GM12873 (cell line): ENCODE results near the gene TEX9.

ENCODE experiments used
- CTCF ChIP-seq: IDR thresholded peaks from 2 replicates; pipeline ENCODE4 v1.5.1; 2012; ENCODE audit warnings: low read depth, mild to moderate bottlenecking, moderate library complexity, low read length, control low read depth; ENCODE audit not compliant: insufficient read depth; ENCODE audit errors: missing control alignments

TEX9 gene

GRCh38 chr15:56366211-56366610 lies 985 bp downstream of the TEX9 start:
- no peak for TF ChIP-seq CTCF

DNA sequence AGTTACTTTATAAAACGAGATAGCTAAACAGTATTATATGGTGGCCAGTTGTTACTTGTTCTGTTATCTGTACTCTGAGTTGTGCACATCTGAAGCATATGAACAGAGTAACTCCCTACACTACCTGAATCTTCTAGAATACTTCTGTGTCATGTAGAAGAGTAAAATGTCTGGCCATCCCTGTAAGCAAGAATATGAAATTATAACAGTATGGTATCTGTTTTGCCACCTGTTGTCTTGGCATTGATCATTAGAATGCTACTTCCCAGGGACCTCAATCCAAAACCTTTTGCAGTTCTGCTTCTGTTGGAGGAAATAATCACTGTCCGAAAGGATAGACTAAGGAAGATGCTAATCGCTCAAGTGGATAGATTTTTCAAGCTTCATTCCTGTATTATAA lies 1.9 kb downstream of the TEX9 start:
- no peak for TF ChIP-seq CTCF

GRCh38 chr15:56369234-56369633 lies 4.0 kb downstream of the TEX9 start:
- TF ChIP-seq CTCF, result no peak

DNA sequence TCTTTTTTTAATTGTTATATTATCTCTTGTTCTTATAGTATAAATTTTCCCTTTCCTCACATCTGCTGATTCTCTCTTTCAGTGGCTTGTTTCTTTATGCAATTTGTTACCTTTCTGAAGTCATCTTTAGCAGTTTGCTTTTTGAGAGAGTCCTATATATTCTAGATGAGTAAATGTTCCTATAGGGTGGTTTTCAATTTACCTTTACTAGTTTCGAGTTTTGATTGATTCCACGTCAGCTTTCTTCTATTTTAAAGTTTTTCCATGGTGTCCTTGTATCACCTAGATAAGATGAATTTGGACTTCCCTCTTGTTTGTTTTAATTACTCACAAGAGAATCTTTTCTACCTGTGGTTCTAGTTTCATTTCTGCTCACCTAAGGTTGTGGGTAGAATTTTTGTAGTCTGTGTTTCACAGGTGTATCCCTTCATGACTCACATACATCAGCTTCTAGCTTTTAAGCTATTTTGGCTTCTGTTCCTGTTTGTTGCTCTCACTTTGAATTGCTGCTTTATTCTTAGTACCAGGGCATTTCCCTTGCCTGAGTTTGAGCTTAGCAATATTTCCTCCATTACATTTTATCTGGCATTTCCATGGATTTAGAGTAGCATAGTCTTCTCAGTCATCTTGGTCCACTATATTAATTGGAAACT lies 6.4 kb downstream of the TEX9 start:
- no peak for TF ChIP-seq CTCF

GRCh38 chr15:56383010-56383409 lies 17.8 kb downstream of the TEX9 start:
- no peak for TF ChIP-seq CTCF

DNA sequence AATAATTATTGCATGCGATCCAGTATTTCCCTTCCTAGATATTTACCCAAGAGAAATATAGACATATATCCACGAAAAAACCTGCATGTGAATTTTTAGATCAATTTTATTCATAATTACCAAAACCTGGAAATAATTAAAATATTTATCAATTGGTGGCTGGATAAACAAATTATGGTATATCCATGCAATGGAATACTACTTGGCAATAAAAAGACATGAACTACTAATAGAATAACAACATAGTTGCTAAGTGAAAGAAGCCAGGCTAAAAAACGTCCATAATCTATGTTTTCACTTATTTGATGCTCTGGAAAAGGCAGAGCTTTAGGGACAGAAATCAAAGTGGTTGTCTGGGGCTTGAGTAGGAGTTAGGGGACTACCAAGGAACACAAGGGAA lies 20.7 kb downstream of the TEX9 start:
- no peak for TF ChIP-seq CTCF

- no peak for TF ChIP-seq CTCF
Observed at GRCh38 chr15:56390739-56391267, 25.6 kb downstream of the TEX9 start.

DNA sequence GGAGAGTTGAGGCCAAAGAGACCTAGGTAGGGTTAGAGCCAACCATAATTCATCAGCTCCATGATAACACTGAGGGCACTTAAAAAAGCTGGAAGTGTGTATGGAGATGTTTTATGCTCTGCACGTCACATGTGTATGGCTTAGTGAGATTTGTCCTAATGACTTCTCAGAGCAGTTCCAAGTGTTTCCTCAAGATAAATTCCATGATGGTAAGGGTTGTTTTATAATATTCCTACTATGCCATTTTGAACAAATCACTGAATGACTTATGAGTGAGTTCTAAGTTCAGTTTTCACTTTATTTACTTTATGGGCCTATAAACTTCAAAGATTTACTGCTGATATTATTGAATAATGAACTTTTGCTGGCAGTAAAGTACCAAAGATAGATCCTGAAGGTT lies 28.1 kb downstream of the TEX9 start:
- no peak for TF ChIP-seq CTCF
